ENCODE results near the gene TANC2.
A peak's percentile ranks its signal among the peaks of the same experiment; 100 is the strongest.
"Not testable (repeated sequence)": the region's sequence is repeated elsewhere in the genome, so short reads cannot be mapped to it uniquely, and the experiment has no call there.

Gene TANC2

DNA sequence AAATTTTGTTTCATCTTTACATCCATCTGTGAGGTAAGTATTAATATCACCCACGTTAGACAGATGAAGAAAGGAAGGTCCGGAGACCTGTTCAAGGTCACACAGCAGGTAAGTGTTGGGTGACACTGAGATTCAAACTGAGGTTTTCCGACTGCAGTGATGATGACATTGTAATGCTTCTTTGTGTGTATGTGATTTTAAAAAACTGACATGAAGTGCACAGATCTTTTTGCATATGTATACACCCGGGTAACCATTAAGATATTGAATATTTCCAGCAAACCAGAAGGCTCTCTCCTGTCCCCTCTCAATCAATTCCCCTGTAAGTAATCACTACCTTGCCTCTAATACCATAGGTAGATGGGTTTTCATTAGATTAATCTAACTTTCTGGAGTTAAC is 1.5 kb upstream of the TANC2 start:
- no peak for DNase-seq (ENCODE audit: low read depth in 2 of 2)

DNA sequence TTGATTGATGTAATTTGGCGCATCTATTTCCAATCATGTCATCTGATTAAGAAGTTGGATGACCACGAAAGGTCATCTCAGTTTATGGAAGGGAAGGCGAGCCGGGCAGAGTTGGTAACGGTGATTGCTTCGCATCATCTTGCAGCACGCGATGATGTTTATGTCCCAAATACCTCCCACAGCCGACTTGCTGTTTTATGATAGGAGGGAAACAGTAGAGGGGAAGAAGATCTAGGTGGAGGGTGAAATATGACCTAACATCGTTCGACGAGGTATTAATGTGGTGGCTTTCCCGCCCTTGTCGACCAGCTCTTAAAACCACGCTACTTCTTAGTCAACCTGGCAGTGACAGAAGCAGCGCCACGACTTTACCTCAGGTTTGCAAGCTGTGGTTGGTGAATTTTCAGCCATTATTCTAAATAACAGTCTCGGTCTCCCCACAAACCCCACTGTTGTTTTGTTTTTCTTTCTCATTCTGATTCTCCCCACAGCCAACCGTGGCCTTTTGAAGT is 805 bp upstream of the TANC2 start:
- peak in 1 of 2 donors; percentile 4 for DNase-seq (ENCODE audit: low read depth in 2 of 2)

DNA sequence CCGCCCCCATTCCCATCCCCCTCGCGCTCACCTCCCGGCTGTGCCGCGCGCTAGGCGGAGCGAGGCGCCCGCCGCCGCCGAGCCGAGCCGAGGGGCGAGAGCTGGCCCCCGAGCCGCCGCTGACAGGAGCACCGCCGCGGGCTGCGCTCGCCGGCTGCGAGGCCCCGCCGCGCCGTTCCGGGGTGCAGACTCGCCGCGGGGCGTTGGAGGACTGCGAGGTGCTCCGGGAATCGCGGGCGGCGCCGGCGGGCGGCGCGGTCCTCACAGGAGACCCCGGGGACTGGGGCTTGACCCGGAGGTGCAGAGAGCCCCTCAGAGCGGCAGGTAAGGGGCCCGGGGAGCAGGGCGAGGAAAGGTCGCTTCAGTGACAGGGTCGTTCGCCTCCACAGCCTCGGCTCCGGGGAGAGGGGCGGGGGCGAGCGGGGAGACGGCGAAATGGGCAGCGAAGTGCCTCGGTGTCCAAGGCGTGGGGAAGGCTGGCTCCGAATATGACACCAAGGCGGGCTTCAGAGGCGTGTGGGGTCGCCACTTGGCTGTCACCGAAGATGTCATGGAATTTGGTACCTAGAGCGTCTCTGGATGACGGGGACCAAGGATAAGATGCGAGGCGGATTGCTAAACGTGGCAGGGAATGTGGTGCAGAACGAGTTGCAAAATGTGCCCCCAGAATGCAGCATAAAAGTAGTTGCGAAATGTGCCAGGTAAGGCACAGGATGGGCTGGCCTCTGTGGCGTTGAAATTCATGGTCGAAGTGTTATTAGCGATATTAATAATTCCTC is 580 bp downstream of the TANC2 start:
- no peak for DNase-seq (ENCODE audit: low read depth in 2 of 2)

DNA sequence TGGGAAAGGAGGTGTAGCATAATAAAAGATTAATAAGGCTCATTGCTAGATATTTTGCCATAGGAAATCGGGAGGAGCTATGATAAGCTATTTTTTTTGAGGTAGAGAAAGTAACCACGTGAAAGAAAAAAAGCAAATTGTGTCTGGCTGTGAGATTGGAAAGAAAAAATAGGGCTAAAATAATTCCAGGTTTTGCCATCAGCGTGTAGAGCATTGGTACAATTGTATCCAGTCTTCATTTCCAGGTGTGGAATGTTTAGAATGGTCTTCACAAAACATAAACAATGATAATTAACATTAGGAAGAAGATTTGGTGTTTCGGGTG is 1.1 kb downstream of the TANC2 start:
- DNase-seq (ENCODE audit: low read depth in 2 of 2) = no peak

DNA sequence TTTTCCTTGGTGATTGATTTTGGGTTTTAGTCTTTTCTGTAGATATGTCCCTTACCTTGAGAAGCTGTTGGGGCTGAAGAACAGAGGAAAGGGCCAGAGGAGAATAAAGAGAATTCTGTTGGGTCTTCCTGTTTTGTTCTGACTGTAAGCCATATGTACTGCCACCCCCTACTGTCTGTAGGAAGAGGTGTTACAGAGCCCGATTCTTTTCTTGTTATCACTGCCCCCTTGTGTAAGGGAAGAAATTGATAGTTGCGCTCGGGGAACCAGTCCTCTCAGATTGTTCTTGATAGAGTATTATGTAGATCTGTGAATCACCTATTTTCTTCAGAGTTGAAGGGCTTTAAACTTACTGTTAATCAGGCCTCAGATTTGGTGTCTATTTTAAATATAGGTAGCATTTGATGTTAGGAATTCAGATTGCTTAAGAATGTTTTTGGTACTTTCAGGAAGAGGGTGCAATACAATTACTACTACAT is 2.4 kb downstream of the TANC2 start:
- peak; percentile 7 to 43 for DNase-seq (ENCODE audit: low read depth in 2 of 2)

DNA sequence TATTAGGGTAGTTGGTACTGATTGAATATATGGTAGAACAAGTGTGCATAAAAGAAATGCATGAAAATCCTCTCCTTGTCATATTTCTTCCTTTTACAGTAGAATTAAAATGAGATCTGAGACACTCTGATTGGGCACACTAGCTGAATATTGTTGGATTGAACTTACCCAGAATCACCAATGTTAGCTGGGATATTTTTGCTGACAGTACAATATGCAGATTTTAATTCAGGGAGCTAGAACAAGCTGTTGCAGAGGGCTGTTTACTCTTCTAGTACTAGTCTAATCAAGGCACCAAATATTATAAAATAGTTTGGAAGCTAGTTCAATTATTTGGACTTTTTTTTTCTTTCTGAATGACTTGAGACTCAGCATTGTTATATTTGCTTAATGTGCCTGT is 4.6 kb downstream of the TANC2 start:
- no peak for DNase-seq (ENCODE audit: low read depth in 2 of 2)

- DNase-seq (ENCODE audit: low read depth in 2 of 2) = no peak
Measured at GRCh38 chr17:62971853-62972252, 5.8 kb downstream of the TANC2 start.

DNA sequence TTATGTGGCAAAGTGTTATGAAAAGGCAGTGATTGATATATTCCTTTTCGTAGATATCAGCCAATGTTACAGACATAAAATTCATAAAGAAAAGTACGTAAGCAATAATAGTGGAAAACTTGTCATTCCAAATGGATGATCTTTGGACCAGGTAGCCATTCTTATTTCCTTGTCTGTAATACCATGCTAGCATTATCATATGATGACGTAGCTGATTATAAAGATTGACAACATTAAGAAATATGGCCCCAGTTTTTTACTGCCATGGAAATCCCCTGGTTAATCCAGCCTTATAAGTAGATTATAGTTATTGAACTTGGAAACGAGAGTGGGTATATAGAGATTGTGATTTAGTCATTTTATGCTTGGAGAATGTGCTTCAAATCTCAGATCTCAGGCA is 8.8 kb downstream of the TANC2 start:
- DNase-seq (ENCODE audit: low read depth in 2 of 2) = no peak

GRCh38 chr17:62975206-62975605 is 9.2 kb downstream of the TANC2 start:
- DNase-seq (ENCODE audit: low read depth in 2 of 2) = no peak

- DNase-seq (ENCODE audit: low read depth in 2 of 2) = not testable (repeated sequence)
Measured at GRCh38 chr17:62976643-62977231, 10.7 kb downstream of the TANC2 start.

- no peak for DNase-seq (ENCODE audit: low read depth in 2 of 2)
Measured at GRCh38 chr17:62980842-62981241, 14.8 kb downstream of the TANC2 start.

- DNase-seq (ENCODE audit: low read depth in 2 of 2) = no peak
Measured at GRCh38 chr17:62981933-62982332, 15.9 kb downstream of the TANC2 start.

DNA sequence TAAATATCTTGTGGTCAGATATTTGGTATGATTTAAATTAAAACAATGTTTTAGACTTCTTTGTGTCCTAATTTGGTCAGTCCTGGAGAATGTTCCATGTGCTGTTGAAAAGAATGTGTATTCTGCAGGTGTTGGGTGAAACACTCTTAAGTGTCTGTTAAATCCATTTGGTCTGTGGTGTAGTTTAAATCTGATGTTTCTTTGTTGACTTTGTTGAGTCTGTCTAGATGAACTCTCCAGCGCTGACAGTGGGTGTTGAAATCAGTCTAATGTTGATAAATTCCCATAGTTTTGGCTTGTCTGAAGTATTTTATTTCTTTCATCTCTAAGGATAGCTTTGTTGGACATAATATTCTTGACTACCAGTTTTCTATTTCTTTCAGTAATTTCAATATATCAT is 18.8 kb downstream of the TANC2 start:
- no peak for DNase-seq (ENCODE audit: low read depth in 2 of 2)

DNA sequence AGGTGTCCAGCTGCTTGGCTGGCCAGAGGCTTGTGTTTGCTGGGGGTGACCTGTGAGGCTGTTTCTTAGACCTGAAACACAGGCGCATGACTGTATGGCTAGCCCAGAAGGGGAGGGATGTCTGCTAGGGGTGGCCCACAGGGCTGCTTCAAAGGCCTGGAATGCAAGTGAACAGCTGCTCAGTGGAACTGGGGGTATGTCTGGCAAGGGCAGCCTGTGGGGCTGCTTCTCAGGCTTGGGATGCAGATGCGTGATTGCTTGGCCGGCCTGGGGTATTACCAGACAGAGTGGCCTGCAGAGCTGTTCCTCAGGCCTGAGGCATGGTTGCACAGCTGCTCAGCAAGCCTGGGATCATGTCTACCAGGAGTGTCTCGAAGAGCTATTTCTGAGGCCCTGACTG is 20.5 kb downstream of the TANC2 start:
- DNase-seq (ENCODE audit: low read depth in 2 of 2) = no peak

DNA sequence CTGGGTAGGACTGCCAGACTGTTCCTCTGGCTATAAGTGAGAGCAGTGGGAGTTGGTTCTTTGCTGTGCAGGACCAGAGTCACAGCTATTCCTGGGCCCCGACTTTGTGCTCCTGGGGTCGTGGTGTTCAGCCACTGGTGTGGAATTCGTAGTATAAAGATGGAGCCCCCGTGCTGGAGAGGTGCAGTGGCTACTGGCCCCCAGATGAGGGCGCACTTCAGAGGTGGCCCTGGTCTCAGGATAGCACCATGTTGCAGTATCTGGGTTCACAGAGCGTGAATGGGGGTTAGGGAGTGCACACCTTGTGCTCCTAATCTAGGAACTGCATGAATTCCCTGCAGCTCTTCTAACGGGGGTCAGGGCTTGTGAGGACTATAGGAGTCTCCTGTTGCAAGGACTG is 21.1 kb downstream of the TANC2 start:
- DNase-seq (ENCODE audit: low read depth in 2 of 2) = no peak

GRCh38 chr17:62989501-62989900 is 23.5 kb downstream of the TANC2 start:
- DNase-seq (ENCODE audit: low read depth in 2 of 2) = no peak

DNA sequence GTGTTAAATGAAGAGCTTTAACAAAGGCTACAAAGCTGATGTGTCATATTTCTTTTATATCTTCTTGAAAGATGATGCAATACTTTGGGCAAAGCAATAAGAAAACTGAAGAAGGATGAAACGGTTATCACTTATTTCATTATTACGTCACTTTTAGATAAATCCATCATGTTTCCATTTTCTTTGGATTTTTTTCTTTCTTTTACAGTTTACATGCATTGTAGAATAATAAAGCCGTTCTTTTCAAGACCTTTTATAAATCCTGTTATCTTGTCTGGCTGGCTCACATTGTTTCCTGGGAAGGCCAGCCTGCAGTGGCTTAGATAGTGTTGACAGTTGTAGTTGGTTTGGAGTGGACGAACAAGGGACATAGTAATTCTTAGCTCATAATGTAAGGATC is 28.9 kb downstream of the TANC2 start:
- DNase-seq (ENCODE audit: low read depth in 2 of 2) = no peak

DNA sequence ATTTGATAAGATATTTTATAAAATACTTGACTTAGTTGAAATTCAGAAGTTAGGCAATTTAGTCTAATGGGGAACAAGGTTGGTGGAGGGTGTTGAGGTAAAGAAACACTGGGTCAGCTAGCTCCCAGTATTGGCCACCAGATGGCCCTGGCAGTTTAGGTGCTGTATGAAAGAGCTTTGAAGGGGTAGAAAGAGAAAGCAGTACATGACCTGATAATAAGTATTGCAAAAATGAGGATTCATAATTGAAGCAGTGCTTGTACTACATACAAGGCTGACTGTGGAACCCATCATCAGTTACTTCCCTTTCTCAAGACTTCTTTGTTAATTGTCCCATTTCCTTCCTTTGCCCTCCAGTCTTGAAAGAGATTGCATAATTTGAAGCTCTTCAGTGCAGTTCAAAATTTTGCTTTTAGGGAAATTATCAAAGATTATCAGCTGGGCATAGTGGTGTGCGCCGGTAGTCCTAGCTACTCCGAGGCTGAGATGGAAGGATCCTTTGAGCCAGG is 29.4 kb downstream of the TANC2 start:
- no peak for DNase-seq (ENCODE audit: low read depth in 2 of 2)

DNA sequence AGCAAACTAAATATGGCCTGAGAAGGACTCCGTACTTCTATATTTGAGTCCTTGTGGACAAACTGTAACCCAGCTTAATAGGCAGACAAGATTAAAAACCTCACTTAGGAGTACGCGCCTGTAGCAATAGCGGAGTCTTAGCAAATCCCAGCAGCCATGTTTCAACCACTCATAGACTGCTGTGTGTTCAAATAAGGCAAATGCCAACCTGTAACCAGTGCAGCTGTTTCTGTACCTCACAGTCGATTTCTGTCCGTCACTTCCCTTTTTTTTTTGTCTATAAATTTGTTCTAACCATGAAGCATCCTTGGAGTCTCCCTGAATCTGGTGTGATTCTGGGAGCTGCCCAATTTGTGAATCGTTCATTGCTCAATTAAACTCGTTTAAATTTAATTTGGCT is 30.2 kb downstream of the TANC2 start:
- DNase-seq (ENCODE audit: low read depth in 2 of 2) = no peak

- DNase-seq (ENCODE audit: low read depth in 2 of 2) = no peak
Measured at GRCh38 chr17:62998166-62998565, 32.1 kb downstream of the TANC2 start.

DNA sequence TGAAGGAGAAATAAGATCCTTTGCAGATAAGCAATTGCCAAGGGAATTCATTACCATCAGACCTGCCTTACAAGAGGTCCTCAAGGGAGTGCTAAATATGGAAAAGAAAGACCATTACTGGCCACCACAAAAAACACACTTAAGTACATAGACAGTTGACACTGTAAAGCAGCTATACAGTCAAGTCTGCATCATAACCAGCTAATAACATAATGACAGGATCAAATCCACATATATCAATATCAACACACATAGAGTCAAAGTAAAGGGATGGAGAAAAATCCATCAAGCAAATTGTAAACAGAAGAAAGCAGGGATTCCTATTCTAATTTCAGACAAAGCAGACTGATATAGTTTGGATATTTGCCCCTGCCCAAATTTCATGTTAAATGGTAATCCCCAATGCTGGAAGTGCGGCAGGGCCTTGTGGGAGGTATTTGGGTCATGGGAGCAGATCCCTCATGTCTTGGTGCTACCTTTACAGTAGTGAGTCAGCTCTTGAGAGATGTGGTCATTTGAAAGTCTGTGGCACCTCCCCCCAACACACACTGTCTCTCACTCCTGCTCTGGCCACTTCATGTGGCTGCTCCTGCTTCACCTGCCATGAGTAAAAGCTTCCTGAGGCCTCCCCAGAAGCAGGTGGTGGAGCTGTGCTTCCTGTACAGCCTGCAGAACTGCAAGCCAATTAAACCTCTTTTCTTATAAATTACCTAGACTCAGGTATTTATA is 32.8 kb downstream of the TANC2 start:
- DNase-seq (ENCODE audit: low read depth in 2 of 2) = no peak

DNA sequence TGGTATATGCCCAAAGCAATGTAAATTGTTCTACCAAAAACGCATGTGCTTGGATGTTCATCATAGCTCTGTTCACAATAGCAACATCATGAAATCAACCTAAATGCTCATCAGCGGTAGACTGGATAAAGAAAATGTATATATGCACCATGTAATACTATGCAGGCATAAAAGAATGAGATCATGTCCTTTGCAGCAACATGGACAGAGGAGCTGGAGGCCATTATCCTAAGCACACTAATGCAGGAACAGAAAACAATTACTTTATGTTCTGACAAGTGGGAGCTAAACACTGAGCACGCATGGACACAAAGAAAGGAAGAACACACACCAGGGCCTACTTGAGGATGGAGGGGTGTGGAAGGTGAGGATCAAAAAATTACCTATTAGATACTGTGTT is 33.7 kb downstream of the TANC2 start:
- no peak for DNase-seq (ENCODE audit: low read depth in 2 of 2)
